Activated CD4-positive, alpha-beta T cell treated with anti-CD3 and anti-CD28 coated beads, Interleukin-2, amount 50 U/mL, for 16 hours (primary cell): ENCODE measurements around the gene COL27A1.
A peak's percentile ranks its signal among the peaks of the same experiment; 100 is the strongest.

Experiments
- DNase-seq: peaks from one replicate; pipeline ENCODE4 v3.0.0-alpha.2; 2020

COL27A1 gene

GRCh38 chr9:114276908-114277821 is 121.8 kb downstream of the COL27A1 start:
- no peak for DNase-seq

- no peak for DNase-seq
Observed at GRCh38 chr9:114278356-114278755, 123.0 kb downstream of the COL27A1 start.

GRCh38 chr9:114278881-114279570 is 123.7 kb downstream of the COL27A1 start:
- no peak for DNase-seq

- no peak for DNase-seq
Observed at GRCh38 chr9:114279693-114280092, 124.4 kb downstream of the COL27A1 start.

GRCh38 chr9:114280636-114281472 is 125.5 kb downstream of the COL27A1 start:
- no peak for DNase-seq

- DNase-seq, result no peak
Observed at GRCh38 chr9:114281473-114282103, 126.3 kb downstream of the COL27A1 start.

- DNase-seq, result no peak
Observed at GRCh38 chr9:114282104-114282485, 126.8 kb downstream of the COL27A1 start.

GRCh38 chr9:114282507-114282906 is 127.2 kb downstream of the COL27A1 start:
- DNase-seq, result no peak

GRCh38 chr9:114282926-114283325 is 127.6 kb downstream of the COL27A1 start:
- DNase-seq, result peak; percentile 55

GRCh38 chr9:114283551-114284111 is 128.3 kb downstream of the COL27A1 start:
- no peak for DNase-seq

GRCh38 chr9:114284316-114285060 is 129.2 kb downstream of the COL27A1 start:
- no peak for DNase-seq

- DNase-seq, result no peak
Observed at GRCh38 chr9:114285166-114285867, 130.0 kb downstream of the COL27A1 start.

- DNase-seq, result no peak
Observed at GRCh38 chr9:114286146-114286679, 130.9 kb downstream of the COL27A1 start.

GRCh38 chr9:114287001-114287762 is 131.8 kb downstream of the COL27A1 start:
- DNase-seq, result no peak

GRCh38 chr9:114287763-114288192 is 132.4 kb downstream of the COL27A1 start:
- no peak for DNase-seq

- no peak for DNase-seq
Observed at GRCh38 chr9:114288193-114289091, 133.1 kb downstream of the COL27A1 start.

GRCh38 chr9:114289106-114289505 is 133.8 kb downstream of the COL27A1 start:
- no peak for DNase-seq
